ENCODE data around the gene XYLT2.

DNA sequence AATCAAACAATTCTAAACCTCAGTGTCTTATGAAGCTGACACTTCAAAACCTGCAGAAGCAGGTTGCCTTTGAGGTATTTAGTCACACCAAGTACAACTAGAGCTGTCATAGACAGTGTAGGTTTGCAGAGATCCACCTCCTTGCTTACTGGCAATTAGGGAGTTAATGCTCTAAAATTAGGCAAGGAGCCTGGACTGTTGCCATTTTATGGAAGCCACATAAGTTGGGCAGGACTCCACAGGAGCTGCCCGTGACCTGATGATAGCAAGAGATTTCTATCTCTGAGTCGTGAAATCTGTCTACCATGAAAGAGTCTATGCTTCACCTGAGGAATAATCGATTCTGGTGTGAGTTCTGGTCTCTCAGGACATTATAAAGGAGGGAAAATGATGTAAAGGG is 36.0 kb downstream of the XYLT2 start:
- no peak for TF ChIP-seq YY1 (IDR thresholded peaks at IDR 0.05; ENCODE audit: low read depth)
- no peak for TF ChIP-seq RAD21 (IDR thresholded peaks at IDR 0.05; ENCODE audit: low read depth)
- no peak for TF ChIP-seq NFIC (IDR thresholded peaks at IDR 0.05)
- TF ChIP-seq TEAD4 (IDR thresholded peaks at IDR 0.05), result no peak
- TF ChIP-seq, protein P1, sequence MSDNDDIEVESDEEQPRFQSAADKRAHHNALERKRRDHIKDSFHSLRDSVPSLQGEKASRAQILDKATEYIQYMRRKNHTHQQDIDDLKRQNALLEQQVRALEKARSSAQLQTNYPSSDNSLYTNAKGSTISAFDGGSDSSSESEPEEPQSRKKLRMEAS (IDR thresholded peaks at IDR 0.05), result no peak
- TF ChIP-seq, protein P2, sequence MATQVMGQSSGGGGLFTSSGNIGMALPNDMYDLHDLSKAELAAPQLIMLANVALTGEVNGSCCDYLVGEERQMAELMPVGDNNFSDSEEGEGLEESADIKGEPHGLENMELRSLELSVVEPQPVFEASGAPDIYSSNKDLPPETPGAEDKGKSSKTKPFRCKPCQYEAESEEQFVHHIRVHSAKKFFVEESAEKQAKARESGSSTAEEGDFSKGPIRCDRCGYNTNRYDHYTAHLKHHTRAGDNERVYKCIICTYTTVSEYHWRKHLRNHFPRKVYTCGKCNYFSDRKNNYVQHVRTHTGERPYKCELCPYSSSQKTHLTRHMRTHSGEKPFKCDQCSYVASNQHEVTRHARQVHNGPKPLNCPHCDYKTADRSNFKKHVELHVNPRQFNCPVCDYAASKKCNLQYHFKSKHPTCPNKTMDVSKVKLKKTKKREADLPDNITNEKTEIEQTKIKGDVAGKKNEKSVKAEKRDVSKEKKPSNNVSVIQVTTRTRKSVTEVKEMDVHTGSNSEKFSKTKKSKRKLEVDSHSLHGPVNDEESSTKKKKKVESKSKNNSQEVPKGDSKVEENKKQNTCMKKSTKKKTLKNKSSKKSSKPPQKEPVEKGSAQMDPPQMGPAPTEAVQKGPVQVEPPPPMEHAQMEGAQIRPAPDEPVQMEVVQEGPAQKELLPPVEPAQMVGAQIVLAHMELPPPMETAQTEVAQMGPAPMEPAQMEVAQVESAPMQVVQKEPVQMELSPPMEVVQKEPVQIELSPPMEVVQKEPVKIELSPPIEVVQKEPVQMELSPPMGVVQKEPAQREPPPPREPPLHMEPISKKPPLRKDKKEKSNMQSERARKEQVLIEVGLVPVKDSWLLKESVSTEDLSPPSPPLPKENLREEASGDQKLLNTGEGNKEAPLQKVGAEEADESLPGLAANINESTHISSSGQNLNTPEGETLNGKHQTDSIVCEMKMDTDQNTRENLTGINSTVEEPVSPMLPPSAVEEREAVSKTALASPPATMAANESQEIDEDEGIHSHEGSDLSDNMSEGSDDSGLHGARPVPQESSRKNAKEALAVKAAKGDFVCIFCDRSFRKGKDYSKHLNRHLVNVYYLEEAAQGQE (IDR thresholded peaks at IDR 0.05; ENCODE audit: low read depth), result no peak
- no peak for TF ChIP-seq FOXM1 (IDR thresholded peaks at IDR 0.05; ENCODE audit: borderline replicate concordance, low read depth)
- no peak for TF ChIP-seq EP300 (IDR thresholded peaks at IDR 0.05; ENCODE audit: borderline replicate concordance)
- TF ChIP-seq TAF1 (IDR thresholded peaks at IDR 0.05; ENCODE audit: low read depth), result no peak
- TF ChIP-seq CREB1 (IDR thresholded peaks at IDR 0.05; ENCODE audit: low read depth), result no peak
- TF ChIP-seq EGR1 (IDR thresholded peaks at IDR 0.05), result no peak
